ENCODE results near the gene NBEAL2. TPM values are rescaled to one million over a fixed set of nuclear protein-coding genes. Genes with fewer than 3 reads are reported as not detected.

NBEAL2 gene
- total and polyA plus RNA-seq, 10 of the 15 experiments (the other 5 are each of a cell fraction or from before 2014, with no cell fraction given) = 0.07 to 127 (median 29.4) TPM

- intact Hi-C loops (cut with micrococcal nuclease; ENCODE audit: unreplicated experiment) = loop anchor here (10.0 kb wide), 1 partner anchor 284 kb away; no protein-coding TSS in a partner anchor
- POLR2A ChIA-PET = interaction anchor here (0.6 to 1.4 kb wide), 4 partner anchors 10 to 557 kb away, joined by 4 to 7 read pairs (median 5); partner anchors contain the start of gene SETD2
- CTCF ChIA-PET = interaction anchor here (0.7 to 1.3 kb wide), 5 partner anchors 8 to 209 kb away, joined by 3 to 4 read pairs (median 3); no protein-coding TSS in a partner anchor
- H3K9me3 ChIP-seq (replicated peaks; ENCODE audit: control insufficient read depth, insufficient read depth, low read length) = no peaks in the 10 kb centered on the region; the same call in 2 of the 3 replicates
- H3K79me2 ChIP-seq (ENCODE audit: control insufficient read depth, insufficient read depth, low read length) = no peaks in the 10 kb centered on the region
- 98% methylated on average over 3 of the region's 3 CpGs for WGBS (ENCODE audit: insufficient coverage, insufficient replicate concordance, low lambda C conversion rate, missing lambda C conversion rate)
- H3K4me1 ChIP-seq (ENCODE audit: control insufficient read depth, insufficient read depth, low read length) = no peaks in the 10 kb centered on the region
- ATAC-seq = no peak
- DNase-seq (ENCODE audit: low read depth, low spot score) = no peak
- FAIRE-seq = no peak
- in situ Hi-C loops (cut with MboI) = no loop called here
- BruUV-seq (replicated peaks) = no TSS peak
- H4K20me1 ChIP-seq (ENCODE audit: control insufficient read depth, insufficient read depth) = no peaks in the 10 kb centered on the region
- no peak overlapping the region for H2AFZ ChIP-seq (ENCODE audit: control insufficient read depth, low read depth, low read length)
- SMC1A ChIA-PET (ENCODE audit: uncharacterized antibody, unreplicated experiment) = interaction anchor here (1.3 to 1.5 kb wide), 4 partner anchors 9 to 124 kb away, joined by 4 to 7 read pairs (median 4); no protein-coding TSS in a partner anchor
- no peaks in the 10 kb centered on the region for H3K27me3 ChIP-seq (replicated peaks in 1 of 2; ENCODE audit: control insufficient read depth in 2 of 2, insufficient read depth in 2 of 2, low read length in 1 of 2)
- no peak overlapping the region for H3K4me2 ChIP-seq (ENCODE audit: control insufficient read depth, insufficient read depth)
- no peak overlapping the region for H3K9ac ChIP-seq (ENCODE audit: control insufficient read depth, insufficient read depth, low read length)
- RAD21 ChIA-PET (ENCODE audit: unreplicated experiment) = interaction anchor here (0.6 to 1.4 kb wide), 2 partner anchors 10 to 140 kb away, joined by 3 to 4 read pairs; no protein-coding TSS in a partner anchor
- no peak overlapping the region for H3K4me3 ChIP-seq
- peaks cover 10 to 17% of the 10 kb centered on the region in 2 experiments for H3K36me3 ChIP-seq (ENCODE audit: control insufficient read depth in 2 of 2, insufficient read depth in 2 of 2, low read length in 1 of 2)
- H3K27ac ChIP-seq (ENCODE audit: control insufficient read depth, insufficient read depth) = no peak overlapping the region
- no peak for TF ChIP-seq NR2F1 (conservative IDR thresholded peaks at IDR 0.05)
- no peak for TF ChIP-seq RUNX3 (IDR thresholded peaks at IDR 0.05; ENCODE audit: low read length)
- no peak for TF ChIP-seq NFYA (IDR thresholded peaks at IDR 0.05; ENCODE audit: borderline replicate concordance, low read depth, low read length)
- no peak for TF ChIP-seq EZH2 (IDR thresholded peaks at IDR 0.05; ENCODE audit: borderline replicate concordance, control insufficient read depth, low read depth, low read length)
- no peak for TF ChIP-seq KAT2A (conservative IDR thresholded peaks at IDR 0.05; ENCODE audit: control insufficient read depth, low read depth, low read length)
- TF ChIP-seq, protein P1, sequence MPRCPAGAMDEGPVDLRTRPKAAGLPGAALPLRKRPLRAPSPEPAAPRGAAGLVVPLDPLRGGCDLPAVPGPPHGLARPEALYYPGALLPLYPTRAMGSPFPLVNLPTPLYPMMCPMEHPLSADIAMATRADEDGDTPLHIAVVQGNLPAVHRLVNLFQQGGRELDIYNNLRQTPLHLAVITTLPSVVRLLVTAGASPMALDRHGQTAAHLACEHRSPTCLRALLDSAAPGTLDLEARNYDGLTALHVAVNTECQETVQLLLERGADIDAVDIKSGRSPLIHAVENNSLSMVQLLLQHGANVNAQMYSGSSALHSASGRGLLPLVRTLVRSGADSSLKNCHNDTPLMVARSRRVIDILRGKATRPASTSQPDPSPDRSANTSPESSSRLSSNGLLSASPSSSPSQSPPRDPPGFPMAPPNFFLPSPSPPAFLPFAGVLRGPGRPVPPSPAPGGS (IDR thresholded peaks at IDR 0.05; ENCODE audit: borderline replicate concordance, insufficient read depth, low read depth, low read length, poor library complexity, severe bottlenecking) = no peak
- TF ChIP-seq ZBED1 (IDR thresholded peaks at IDR 0.05; ENCODE audit: borderline replicate concordance) = no peak
- no peak for TF ChIP-seq ZNF274 (IDR thresholded peaks at IDR 0.05; ENCODE audit: insufficient read depth, insufficient read length)
- no peak for TF ChIP-seq BACH1 (IDR thresholded peaks at IDR 0.05; ENCODE audit: borderline replicate concordance)
- TF ChIP-seq, protein P2, sequence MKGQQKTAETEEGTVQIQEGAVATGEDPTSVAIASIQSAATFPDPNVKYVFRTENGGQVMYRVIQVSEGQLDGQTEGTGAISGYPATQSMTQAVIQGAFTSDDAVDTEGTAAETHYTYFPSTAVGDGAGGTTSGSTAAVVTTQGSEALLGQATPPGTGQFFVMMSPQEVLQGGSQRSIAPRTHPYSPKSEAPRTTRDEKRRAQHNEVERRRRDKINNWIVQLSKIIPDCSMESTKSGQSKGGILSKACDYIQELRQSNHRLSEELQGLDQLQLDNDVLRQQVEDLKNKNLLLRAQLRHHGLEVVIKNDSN (IDR thresholded peaks at IDR 0.05; ENCODE audit: borderline replicate concordance, extremely low read length, insufficient read depth, low read depth, low read length) = no peak
- no peak for TF ChIP-seq ZBTB40 (IDR thresholded peaks at IDR 0.05; ENCODE audit: borderline replicate concordance)
- TF ChIP-seq RELA (IDR thresholded peaks at IDR 0.05; ENCODE audit: borderline replicate concordance, partially characterized antibody) = no peak
- TF ChIP-seq, protein P3, sequence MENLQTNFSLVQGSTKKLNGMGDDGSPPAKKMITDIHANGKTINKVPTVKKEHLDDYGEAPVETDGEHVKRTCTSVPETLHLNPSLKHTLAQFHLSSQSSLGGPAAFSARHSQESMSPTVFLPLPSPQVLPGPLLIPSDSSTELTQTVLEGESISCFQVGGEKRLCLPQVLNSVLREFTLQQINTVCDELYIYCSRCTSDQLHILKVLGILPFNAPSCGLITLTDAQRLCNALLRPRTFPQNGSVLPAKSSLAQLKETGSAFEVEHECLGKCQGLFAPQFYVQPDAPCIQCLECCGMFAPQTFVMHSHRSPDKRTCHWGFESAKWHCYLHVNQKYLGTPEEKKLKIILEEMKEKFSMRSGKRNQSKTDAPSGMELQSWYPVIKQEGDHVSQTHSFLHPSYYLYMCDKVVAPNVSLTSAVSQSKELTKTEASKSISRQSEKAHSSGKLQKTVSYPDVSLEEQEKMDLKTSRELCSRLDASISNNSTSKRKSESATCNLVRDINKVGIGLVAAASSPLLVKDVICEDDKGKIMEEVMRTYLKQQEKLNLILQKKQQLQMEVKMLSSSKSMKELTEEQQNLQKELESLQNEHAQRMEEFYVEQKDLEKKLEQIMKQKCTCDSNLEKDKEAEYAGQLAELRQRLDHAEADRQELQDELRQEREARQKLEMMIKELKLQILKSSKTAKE (IDR thresholded peaks at IDR 0.05; ENCODE audit: low read depth, poor library complexity, severe bottlenecking) = no peak
- TF ChIP-seq NFXL1 (IDR thresholded peaks at IDR 0.05; ENCODE audit: borderline replicate concordance) = no peak
- no peak for TF ChIP-seq SREBF2 (IDR thresholded peaks at IDR 0.05; ENCODE audit: low read length)
These were observed 61.6 kb downstream of the NBEAL2 start for GRCh38 chr3:47041114-47041513.

Measured in GM12878 (cell line).